IMR-90 (cell line): Measurements from ENCODE around the gene GIT2. TPM values are rescaled to one million over a fixed set of nuclear protein-coding genes. Genes with fewer than 3 reads are reported as not detected.

Experiments used
- ATAC-seq: fragments of 200-7000 bp; cut with Tn5 transposase; 2 replicates; pipeline ENCODE4 v1.9.1; 2020; ENCODE audit warnings: low read depth, mild to moderate bottlenecking, moderate library complexity
- BruUV-seq: library from RNA; stranded (reverse); fragments of 400-500 nt; replicated peaks from 2 replicates; lab custom pipeline; 2021; lab: Mats Ljungman, UMichigan
- CTCF ChIA-PET: fragments of 300-600 bp; formaldehyde crosslinking; extraction: SDS; loops from one replicate; lab custom pipeline; 2021; ENCODE audit warnings: antibody characterized with exemption; lab: Yijun Ruan, JAX
- POLR2A ChIA-PET: fragments of 300-600 bp; sonication (Branson Sonifier 250); formaldehyde crosslinking; loops from one replicate; lab custom pipeline; 2022; ENCODE audit warnings: antibody characterized with exemption; ENCODE audit not compliant: unreplicated experiment; lab: Charles Lee
- DNase-seq: peaks from one replicate; pipeline ENCODE4 v3.0.0; 2013
- H2AFZ ChIP-seq: replicated peaks from 2 replicates; pipeline ENCODE3; 2013; ENCODE audit warnings: low read length, mild to moderate bottlenecking; ENCODE audit not compliant: poor library complexity
- H2AK5ac ChIP-seq: 2 replicates; pipeline ENCODE4 v1.6.1; 2013; ENCODE audit warnings: low read depth, low read length, inconsistent platforms
- H2AK9ac ChIP-seq: replicated peaks from 2 replicates; pipeline ENCODE3; 2013; ENCODE audit warnings: mild to moderate bottlenecking, low read depth, low read length, moderate library complexity; ENCODE audit not compliant: poor library complexity
- H2BK120ac ChIP-seq: 2 replicates; pipeline ENCODE4 v1.6.1; 2013; ENCODE audit warnings: low read depth, low read length, inconsistent platforms
- H2BK15ac ChIP-seq: 3 replicates; pipeline ENCODE4 v1.6.1; 2013; ENCODE audit warnings: low read depth, low read length, inconsistent platforms
- H2BK20ac ChIP-seq: 2 replicates; pipeline ENCODE4 v1.6.1; 2013; ENCODE audit warnings: low read depth, mild to moderate bottlenecking, inconsistent platforms, low read length, moderate library complexity
- H2BK5ac ChIP-seq: 2 replicates; pipeline ENCODE4 v1.6.1; 2013; ENCODE audit warnings: mild to moderate bottlenecking, low read depth, low read length, inconsistent platforms; ENCODE audit not compliant: poor library complexity, severe bottlenecking
- H3K14ac ChIP-seq: replicated peaks from 2 replicates; pipeline ENCODE4 v1.6.1; 2013; ENCODE audit warnings: low read depth, low read length, inconsistent platforms
- H3K18ac ChIP-seq: 2 replicates; pipeline ENCODE4 v1.6.1; 2013; ENCODE audit warnings: low read depth, low read length, control low read depth
- H3K23ac ChIP-seq: 2 replicates; pipeline ENCODE4 v1.6.1; 2013; ENCODE audit warnings: low read depth, low read length, inconsistent platforms
- H3K27ac ChIP-seq: 2 replicates; pipeline ENCODE4 v1.5.1; 2013; ENCODE audit warnings: mild to moderate bottlenecking, control low read depth, low read length; ENCODE audit not compliant: insufficient read depth
- H3K27me3 ChIP-seq: 2 replicates; pipeline ENCODE4 v1.6.1; 2013; ENCODE audit warnings: low read length; ENCODE audit not compliant: control insufficient read depth, insufficient read depth
- H3K36me3 ChIP-seq: 2 replicates; pipeline ENCODE4 v1.6.1; 2013; ENCODE audit warnings: low read length, mixed read lengths; ENCODE audit not compliant: control insufficient read depth, insufficient read depth
- H3K4ac ChIP-seq: 2 replicates; pipeline ENCODE4 v1.6.1; 2013; ENCODE audit warnings: low read depth, low read length, inconsistent platforms
- H3K4me1 ChIP-seq: 2 replicates; pipeline ENCODE4 v1.6.1; 2013; ENCODE audit warnings: low read length, mixed read lengths; ENCODE audit not compliant: control insufficient read depth, insufficient read depth
- H3K4me2 ChIP-seq: 2 replicates; pipeline ENCODE4 v1.6.1; 2013; ENCODE audit warnings: low read depth, mild to moderate bottlenecking, control low read depth, low read length, moderate library complexity
- H3K4me3 ChIP-seq: 2 replicates; pipeline ENCODE4 v1.5.1; 2013; ENCODE audit warnings: low read depth, mild to moderate bottlenecking, control low read depth, low read length, moderate library complexity; ENCODE audit not compliant: insufficient read depth
- H3K56ac ChIP-seq: 2 replicates; pipeline ENCODE4 v1.6.1; 2013; ENCODE audit warnings: low read length, inconsistent platforms; ENCODE audit not compliant: insufficient read depth; ENCODE audit errors: extremely low read depth
- H3K79me1 ChIP-seq, 2 experiments: 2 replicates each; pipeline ENCODE4 v1.6.1; 2013; ENCODE audit warnings: low read length in 2 of 2, inconsistent platforms in 1 of 2, low read depth in 1 of 2
- H3K9ac ChIP-seq: 2 replicates; pipeline ENCODE4 v1.6.1; 2013; ENCODE audit warnings: low read depth, low read length, control low read depth
- H3K9me1 ChIP-seq: 2 replicates; pipeline ENCODE4 v1.6.1; 2013; ENCODE audit warnings: low read length, inconsistent platforms; ENCODE audit not compliant: insufficient read depth
- H3K9me3 ChIP-seq: 2 replicates; pipeline ENCODE4 v1.6.1; 2013; ENCODE audit warnings: low read length; ENCODE audit not compliant: control insufficient read depth, insufficient read depth
- H4K20me1 ChIP-seq: 2 replicates; pipeline ENCODE4 v1.6.1; 2013; ENCODE audit warnings: low read length, inconsistent platforms; ENCODE audit not compliant: insufficient read depth
- H4K5ac ChIP-seq: 2 replicates; pipeline ENCODE4 v1.6.1; 2013; ENCODE audit warnings: mild to moderate bottlenecking, low read depth, low read length, control low read depth
- H4K8ac ChIP-seq, 2 experiments: 2 replicates each; pipeline ENCODE4 v1.6.1; 2013; ENCODE audit warnings: low read depth in 2 of 2, low read length in 2 of 2, control low read depth in 1 of 2, inconsistent platforms in 1 of 2
- H4K91ac ChIP-seq: 2 replicates; pipeline ENCODE4 v1.6.1; 2013; ENCODE audit warnings: low read depth, low read length, inconsistent platforms; ENCODE audit not compliant: insufficient read depth
- BHLHE40 ChIP-seq: fragments of 150-350 bp; IDR thresholded peaks from 2 replicates; pipeline ENCODE4 v1.6.1; 2016; ENCODE audit warnings: mild to moderate bottlenecking, low read depth, low read length
- CEBPB ChIP-seq: IDR thresholded peaks from 2 replicates; pipeline ENCODE4 v1.6.1; 2012; ENCODE audit warnings: low read depth, low read length, improper control_type of control experiment
- CHD1 ChIP-seq: IDR thresholded peaks from 2 replicates; pipeline ENCODE4 v1.6.1; 2012; ENCODE audit warnings: low read depth, low read length, improper control_type of control experiment
- FOS ChIP-seq: fragments of 150-350 bp; IDR thresholded peaks from 2 replicates; pipeline ENCODE4 v1.6.1; 2016; ENCODE audit warnings: low read depth, low read length
- MAZ ChIP-seq: IDR thresholded peaks from 2 replicates; pipeline ENCODE4 v1.6.1; 2012; ENCODE audit warnings: low read depth, mild to moderate bottlenecking, low read length, improper control_type of control experiment, moderate library complexity, borderline replicate concordance
- MXI1 ChIP-seq: IDR thresholded peaks from 2 replicates; pipeline ENCODE4 v1.6.1; 2012; ENCODE audit warnings: low read depth, mild to moderate bottlenecking, low read length, moderate library complexity, borderline replicate concordance
- NFE2L2 ChIP-seq: fragments of 150-350 bp; IDR thresholded peaks from 2 replicates; pipeline ENCODE4 v1.6.1; 2016; ENCODE audit warnings: low read depth, mild to moderate bottlenecking, low read length
- POLR2A ChIP-seq: IDR thresholded peaks from 2 replicates; pipeline ENCODE4 v1.6.1; 2012; ENCODE audit warnings: mild to moderate bottlenecking, low read depth, low read length
- RAD21 ChIP-seq: IDR thresholded peaks from 2 replicates; pipeline ENCODE4 v1.6.1; 2012; ENCODE audit warnings: low read length, improper control_type of control experiment
- RCOR1 ChIP-seq: IDR thresholded peaks from 2 replicates; pipeline ENCODE4 v1.6.1; 2012; ENCODE audit warnings: mild to moderate bottlenecking, low read length, improper control_type of control experiment; ENCODE audit not compliant: insufficient replicate concordance
- RFX5 ChIP-seq: IDR thresholded peaks from 2 replicates; pipeline ENCODE4 v1.8.0; 2012; ENCODE audit warnings: low read depth, mild to moderate bottlenecking, low read length, moderate library complexity
- WGBS, 2 experiments: methylation state at CpG; one replicate each; pipeline versions ENCODE4 v1.1.5 to v1.1.7; 2013; ENCODE audit warnings: missing lambda C conversion rate in 2 of 2; ENCODE audit not compliant: insufficient read length in 1 of 2; ENCODE audit errors: extremely low coverage in 2 of 2; 5-methylcytosine and 5-hydroxymethylcytosine counted together
- dilution Hi-C: fragments of 300-500 bp; cut with HindIII; formaldehyde crosslinking; loops from one replicate; pipeline ENCODE4 v1.14.3; 2018; ENCODE audit warnings: low sequenced_read_pairs; ENCODE audit not compliant: unreplicated experiment
- in situ Hi-C: fragments of 300-500 bp; cut with MboI; formaldehyde crosslinking; loops from 3 replicates; pipeline ENCODE4 v1.14.3; 2019; ENCODE audit warnings: low sequenced_read_pairs, inconsistent platforms, mixed read lengths
- intact Hi-C: fragments of 100-400 bp; cut with micrococcal nuclease; formaldehyde crosslinking; loops from 2 replicates; pipeline ENCODE4 v1.10.0; 2022
- polyA plus RNA-seq, 3 experiments: library from polyadenylated mRNA; depleted of rRNA; stranded (reverse); fragments of >200 nt; gene quantifications; 2 replicates each; pipeline ENCODE4 v1.2.3, GENCODE V29; 2012; ENCODE audit warnings: low replicate concordance in 1 of 3
- total RNA-seq: library from RNA; depleted of rRNA; stranded (reverse); fragments of >200 nt; gene quantifications from 2 replicates; pipeline ENCODE4 v1.2.3, GENCODE V29; 2012
- TF ChIP-seq, protein P1 (sequence below): fragments of 150-350 bp; IDR thresholded peaks from 2 replicates; pipeline ENCODE4 v1.6.1; 2016; ENCODE audit warnings: low read depth, mild to moderate bottlenecking, low read length, moderate library complexity, borderline replicate concordance
- TF ChIP-seq, protein P2 (sequence below): fragments of 150-350 bp; IDR thresholded peaks from 2 replicates; pipeline ENCODE4 v1.6.1; 2017; ENCODE audit warnings: mild to moderate bottlenecking, antibody characterized with exemption, low read length, low read depth

The GIT2 gene
- total and polyA plus RNA-seq, 2 of the 4 experiments (the other 2 are of a cell fraction), result 48.0 to 71.9 TPM

- Histone ChIP-seq H4K8ac (no peak overlapping the region), H3K27me3 (no peaks in the 10 kb centered on the region), H4K20me1 (no peaks in the 10 kb centered on the region), H2AFZ (no peak overlapping the region), H4K91ac (no peak overlapping the region), H2BK120ac (no peak overlapping the region), H2BK15ac (no peak overlapping the region), H3K79me1 (peaks cover 0 to 33% of the 10 kb centered on the region in 2 experiments; a peak in 2 of 4 replicates), H3K4me1 (peaks cover 6% of the 10 kb centered on the region), H2BK20ac (no peak overlapping the region), H2AK5ac (no peak overlapping the region), H3K56ac (no peak overlapping the region), H3K23ac (no peak overlapping the region), H2BK5ac (no peak overlapping the region), H3K36me3 (peaks cover 33% of the 10 kb centered on the region), H3K18ac (no peak overlapping the region), H3K4me3 (no peak overlapping the region), H3K14ac (no peak overlapping the region), H3K9me3 (no peaks in the 10 kb centered on the region), H3K4me2 (no peak overlapping the region), H3K9ac (no peak overlapping the region), H3K9me1 (peaks cover 16% of the 10 kb centered on the region), H3K4ac (no peak overlapping the region), H4K5ac (no peak overlapping the region), H3K27ac (no peak overlapping the region), H2AK9ac (no peak overlapping the region)
- dilution Hi-C loops, result no loop called here
- POLR2A ChIA-PET, result no interaction called here
- intact Hi-C loops, result no loop called here
- no peak for ATAC-seq
- no peak for TF ChIP-seq RAD21
- TF ChIP-seq, protein P1, sequence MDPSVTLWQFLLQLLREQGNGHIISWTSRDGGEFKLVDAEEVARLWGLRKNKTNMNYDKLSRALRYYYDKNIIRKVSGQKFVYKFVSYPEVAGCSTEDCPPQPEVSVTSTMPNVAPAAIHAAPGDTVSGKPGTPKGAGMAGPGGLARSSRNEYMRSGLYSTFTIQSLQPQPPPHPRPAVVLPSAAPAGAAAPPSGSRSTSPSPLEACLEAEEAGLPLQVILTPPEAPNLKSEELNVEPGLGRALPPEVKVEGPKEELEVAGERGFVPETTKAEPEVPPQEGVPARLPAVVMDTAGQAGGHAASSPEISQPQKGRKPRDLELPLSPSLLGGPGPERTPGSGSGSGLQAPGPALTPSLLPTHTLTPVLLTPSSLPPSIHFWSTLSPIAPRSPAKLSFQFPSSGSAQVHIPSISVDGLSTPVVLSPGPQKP, result no peak
- TF ChIP-seq POLR2A, result no peak
- TF ChIP-seq MXI1, result no peak
- TF ChIP-seq, protein P2, sequence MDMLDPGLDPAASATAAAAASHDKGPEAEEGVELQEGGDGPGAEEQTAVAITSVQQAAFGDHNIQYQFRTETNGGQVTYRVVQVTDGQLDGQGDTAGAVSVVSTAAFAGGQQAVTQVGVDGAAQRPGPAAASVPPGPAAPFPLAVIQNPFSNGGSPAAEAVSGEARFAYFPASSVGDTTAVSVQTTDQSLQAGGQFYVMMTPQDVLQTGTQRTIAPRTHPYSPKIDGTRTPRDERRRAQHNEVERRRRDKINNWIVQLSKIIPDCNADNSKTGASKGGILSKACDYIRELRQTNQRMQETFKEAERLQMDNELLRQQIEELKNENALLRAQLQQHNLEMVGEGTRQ, result no peak
- no peak for TF ChIP-seq BHLHE40
- no peak for TF ChIP-seq RCOR1
- no peak for TF ChIP-seq CHD1
- no peak for TF ChIP-seq RFX5
- no peak for TF ChIP-seq FOS
- no peak for TF ChIP-seq MAZ
- TF ChIP-seq NFE2L2, result no peak
- no peak for TF ChIP-seq CEBPB
- in situ Hi-C loops, result no loop called here
- 78% methylated on average over 1 of the region's 5 CpGs; no CpG with 5 or more reads in 1 of the 2 experiments for whole genome bisulfite sequencing, 2 experiments
- CTCF ChIA-PET, result no interaction called here
- DNase-seq, result no peak
- no TSS peak for BruUV-seq
Measured at GRCh38 chr12:109937371-109937770, 58.8 kb downstream of the GIT2 start.
